Left lung (tissue), 10 donors: Measurements from ENCODE around the gene ERICH2. TPM values are rescaled to one million over a fixed set of nuclear protein-coding genes. Genes with fewer than 3 reads are reported as not detected.

Source experiments
- ATAC-seq: fragments of 200-7000 bp; cut with Tn5 transposase; one replicate; pipeline ENCODE4 v1.9.1; 2020; ENCODE audit warnings: moderate library complexity
- DNase-seq, 4 donors: peaks; one replicate each; pipeline ENCODE4 v3.0.0-alpha.2; 2013 to 2020
- H3K27ac ChIP-seq, 2 donors: fragments of 200-600 bp; sonication (generic) in 1 of 2; one replicate each; pipeline versions ENCODE4 v1.5.0 to v1.8.0; 2020 to 2021
- H3K27me3 ChIP-seq, 2 donors: fragments of 200-600 bp; sonication (generic) in 1 of 2; one replicate each; pipeline versions ENCODE4 v1.5.0 to v1.8.0; 2020 to 2021
- H3K36me3 ChIP-seq, 2 donors: fragments of 200-600 bp; sonication (generic) in 1 of 2; one replicate each; pipeline versions ENCODE4 v1.5.0 to v1.8.0; 2020 to 2021
- H3K4me1 ChIP-seq, 2 donors: fragments of 200-600 bp; one replicate each; pipeline ENCODE4 v1.8.0; 2021
- H3K4me3 ChIP-seq, 2 donors: fragments of 200-600 bp; sonication (generic) in 1 of 2; one replicate each; pipeline versions ENCODE4 v1.5.0 to v1.8.0; 2020 to 2021; ENCODE audit warnings: mild to moderate bottlenecking in 1 of 2
- H3K9me3 ChIP-seq, 2 donors: fragments of 200-600 bp; sonication (generic) in 1 of 2; one replicate each; pipeline versions ENCODE4 v1.5.0 to v1.8.0; 2020 to 2021
- intact Hi-C, 2 donors: fragments of 100-400 bp; cut with DNase I; formaldehyde crosslinking; loops; one replicate each; pipeline versions ENCODE4 v1.11.2 to v1.14.2; 2022
- polyA plus RNA-seq, 6 donors: library from polyadenylated mRNA; unstranded; fragments of 120-200 nt; gene quantifications; one replicate each; pipeline ENCODE4 v1.2.1, GENCODE V29; 2013; ENCODE audit not compliant: insufficient read length in 6 of 6
- total RNA-seq, 2 donors: library from RNA; stranded (reverse); fragmentation: NEBNext Ultra II Directional; extraction: Animal tissue kit (Norgen Biotek cat#: 25700); gene quantifications; one replicate each; pipeline ENCODE4 v1.2.1, GENCODE V29; 2021
- TF ChIP-seq, protein P1 (sequence below), 2 donors: fragments of 200-600 bp; sonication (generic) in 1 of 2; IDR thresholded peaks; one replicate each; pipeline versions ENCODE4 v1.5.0 to v1.8.0; 2021; ENCODE audit warnings: antibody characterized with exemption in 2 of 2
- donor health status: DM: no; HTN: yes; CAD: no.
- donor health status: DM: no; HTN: no; CAD: no.

ERICH2 gene
- total and polyA plus RNA-seq, 8 donors: 3.3 to 14.4 (median 11.5) TPM

DNA sequence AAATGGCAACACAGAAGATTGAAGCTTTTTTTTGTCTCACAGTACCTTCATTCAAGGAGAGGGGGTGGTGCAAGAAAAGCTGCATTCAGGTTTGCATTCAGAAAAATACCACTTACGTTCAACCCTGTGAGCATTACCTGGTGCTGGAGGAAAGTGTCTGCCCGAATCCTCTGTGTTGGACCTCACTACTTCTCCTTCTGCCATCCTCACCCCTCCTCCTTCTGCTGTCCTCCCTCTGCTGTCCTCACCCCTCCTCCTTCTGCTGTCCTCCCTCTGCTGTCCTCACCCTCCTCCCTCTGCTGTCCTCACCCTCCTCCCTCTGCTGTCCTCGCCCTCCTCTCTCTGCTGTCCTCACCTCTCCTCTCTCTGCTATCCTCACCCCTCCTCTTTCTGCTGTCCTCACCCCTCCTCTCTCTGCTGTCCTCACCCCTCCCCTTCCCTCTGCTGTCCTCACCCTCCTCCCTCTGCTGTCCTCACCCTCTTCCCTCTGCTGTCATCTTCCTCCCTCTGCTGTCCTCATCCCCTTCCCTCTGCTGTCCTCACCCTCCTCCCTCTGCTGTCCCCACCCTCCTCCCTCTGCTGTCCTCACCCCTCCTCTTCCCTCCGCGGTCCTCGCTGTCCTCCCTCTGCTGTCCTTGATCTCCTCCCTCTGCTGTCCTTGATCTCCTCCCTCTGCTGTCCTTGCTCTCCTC lies 57.8 kb downstream of the ERICH2 start:
- DNase-seq (no peak), ATAC-seq (no peak)
- Histone ChIP-seq H3K36me3 (no peaks in the 10 kb centered on the region), H3K9me3 (no peaks in the 10 kb centered on the region), H3K4me1 (peaks cover 9 to 11% of the 10 kb centered on the region in 2 donors), H3K27ac (no peak overlapping the region), H3K27me3 (peaks cover 12 to 60% of the 10 kb centered on the region in 2 donors), H3K4me3 (no peak overlapping the region)
- TF ChIP-seq, protein P1, sequence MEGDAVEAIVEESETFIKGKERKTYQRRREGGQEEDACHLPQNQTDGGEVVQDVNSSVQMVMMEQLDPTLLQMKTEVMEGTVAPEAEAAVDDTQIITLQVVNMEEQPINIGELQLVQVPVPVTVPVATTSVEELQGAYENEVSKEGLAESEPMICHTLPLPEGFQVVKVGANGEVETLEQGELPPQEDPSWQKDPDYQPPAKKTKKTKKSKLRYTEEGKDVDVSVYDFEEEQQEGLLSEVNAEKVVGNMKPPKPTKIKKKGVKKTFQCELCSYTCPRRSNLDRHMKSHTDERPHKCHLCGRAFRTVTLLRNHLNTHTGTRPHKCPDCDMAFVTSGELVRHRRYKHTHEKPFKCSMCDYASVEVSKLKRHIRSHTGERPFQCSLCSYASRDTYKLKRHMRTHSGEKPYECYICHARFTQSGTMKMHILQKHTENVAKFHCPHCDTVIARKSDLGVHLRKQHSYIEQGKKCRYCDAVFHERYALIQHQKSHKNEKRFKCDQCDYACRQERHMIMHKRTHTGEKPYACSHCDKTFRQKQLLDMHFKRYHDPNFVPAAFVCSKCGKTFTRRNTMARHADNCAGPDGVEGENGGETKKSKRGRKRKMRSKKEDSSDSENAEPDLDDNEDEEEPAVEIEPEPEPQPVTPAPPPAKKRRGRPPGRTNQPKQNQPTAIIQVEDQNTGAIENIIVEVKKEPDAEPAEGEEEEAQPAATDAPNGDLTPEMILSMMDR (IDR thresholded peaks at IDR 0.05): no peak
- intact Hi-C loops: no loop called here

DNA sequence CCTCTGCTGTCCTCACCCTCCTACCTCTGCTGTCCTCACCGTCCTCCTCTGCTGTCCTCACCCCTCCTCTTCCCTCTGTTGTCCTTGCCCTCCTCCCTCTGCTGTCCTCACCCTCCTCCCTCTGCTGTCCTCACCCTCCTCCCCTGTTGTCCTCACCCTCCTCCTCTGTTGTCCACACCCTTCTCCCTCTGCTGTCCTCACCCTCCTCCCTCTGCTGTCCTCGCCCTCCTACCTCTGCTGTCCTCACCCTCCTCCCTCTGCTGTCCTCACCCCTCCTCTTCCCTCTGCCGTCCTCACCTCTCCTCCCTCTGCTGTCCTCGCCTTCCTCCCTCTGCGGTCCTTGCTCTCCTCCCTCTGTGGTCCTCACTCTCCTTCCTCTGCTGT lies 58.3 kb downstream of the ERICH2 start:
- TF ChIP-seq, protein P1 (IDR thresholded peaks at IDR 0.05): no peak
- H3K9me3 ChIP-seq: no peaks in the 10 kb centered on the region
- peaks cover 4 to 6% of the 10 kb centered on the region in 2 donors for H3K4me1 ChIP-seq
- no peak overlapping the region for H3K27ac ChIP-seq
- ATAC-seq (no peak), DNase-seq (no peak)
- H3K4me3 ChIP-seq: no peak overlapping the region
- intact Hi-C loops: no loop called here
- H3K36me3 ChIP-seq: no peaks in the 10 kb centered on the region
- peaks cover 6 to 54% of the 10 kb centered on the region in 2 donors for H3K27me3 ChIP-seq

DNA sequence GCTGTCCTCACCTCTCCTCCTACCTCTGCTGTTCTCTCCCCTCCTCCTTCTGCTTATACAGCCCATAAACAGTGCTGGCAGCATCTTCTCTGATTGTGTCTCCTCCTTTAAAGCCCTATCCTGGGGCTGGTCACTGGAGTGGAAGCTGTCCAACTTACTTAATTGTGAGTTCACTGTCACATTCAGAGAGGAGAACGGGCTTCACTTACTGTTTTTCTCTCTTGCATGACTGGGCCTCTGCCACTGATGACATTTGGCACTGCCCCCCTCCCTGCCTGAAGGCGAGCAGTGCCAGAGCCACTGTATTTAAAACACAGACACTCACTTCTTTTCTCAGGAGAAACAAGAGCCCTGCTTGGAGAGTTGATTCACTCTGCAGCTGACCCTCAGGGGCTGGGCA lies 58.9 kb downstream of the ERICH2 start:
- Histone ChIP-seq H3K27ac (no peak overlapping the region), H3K27me3 (peaks cover 1 to 52% of the 10 kb centered on the region in 2 donors), H3K4me1 (peaks cover 0 to under 1% of the 10 kb centered on the region in 2 donors), H3K9me3 (no peaks in the 10 kb centered on the region), H3K4me3 (no peak overlapping the region), H3K36me3 (no peaks in the 10 kb centered on the region)
- ATAC-seq: no peak
- no peak for DNase-seq
- intact Hi-C loops: no loop called here
- TF ChIP-seq, protein P1 (IDR thresholded peaks at IDR 0.05): no peak

DNA sequence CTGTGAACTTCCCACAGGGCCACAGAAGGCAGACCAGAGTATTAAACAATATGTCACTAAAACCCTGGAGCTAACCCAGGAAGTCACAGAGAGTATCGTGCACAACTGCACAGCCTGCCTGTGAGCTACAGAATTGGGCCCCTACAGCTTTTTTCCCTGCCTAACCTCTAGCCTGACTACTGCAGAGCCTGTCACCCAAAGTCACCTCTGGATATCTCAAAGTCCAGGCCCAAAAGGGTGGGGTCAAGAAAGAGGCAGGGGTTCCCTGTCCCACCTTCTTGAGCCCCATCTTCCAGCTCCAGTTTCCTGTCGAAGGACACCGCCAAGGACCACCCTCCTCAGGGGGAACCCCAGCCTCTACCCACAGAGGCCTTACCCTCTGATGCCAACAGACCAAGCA lies 60.0 kb downstream of the ERICH2 start:
- H3K9me3 ChIP-seq: no peaks in the 10 kb centered on the region
- H3K36me3 ChIP-seq: no peaks in the 10 kb centered on the region
- DNase-seq (no peak), ATAC-seq (no peak)
- no peaks in the 10 kb centered on the region for H3K4me1 ChIP-seq
- H3K27me3 ChIP-seq: peaks cover 0 to 41% of the 10 kb centered on the region in 2 donors
- H3K27ac ChIP-seq: no peak overlapping the region
- TF ChIP-seq, protein P1 (IDR thresholded peaks at IDR 0.05): no peak
- no peak overlapping the region for H3K4me3 ChIP-seq
- intact Hi-C loops: no loop called here

DNA sequence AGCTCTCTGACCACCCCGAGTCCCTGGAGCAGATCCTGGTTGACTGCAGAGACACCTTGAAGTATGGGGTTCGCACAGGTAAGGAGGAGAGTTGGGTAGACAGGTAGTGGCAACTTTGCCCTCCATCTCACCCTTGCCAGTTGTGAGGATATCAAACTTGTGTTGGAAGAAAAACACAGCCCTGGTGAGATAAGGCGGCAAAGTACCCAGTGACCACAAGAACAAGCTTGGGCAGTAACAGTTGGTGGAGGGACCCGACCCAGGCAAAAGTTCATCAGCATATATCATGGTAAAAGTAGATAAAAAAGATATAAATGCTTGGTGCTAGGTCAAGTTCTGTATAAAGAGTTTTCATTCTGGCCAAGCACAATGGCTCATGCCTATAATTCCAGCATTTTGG lies 60.9 kb downstream of the ERICH2 start:
- DNase-seq (no peak), ATAC-seq (no peak)
- TF ChIP-seq, protein P1 (IDR thresholded peaks at IDR 0.05): no peak
- H3K4me1 ChIP-seq: no peaks in the 10 kb centered on the region
- peaks cover 0 to 32% of the 10 kb centered on the region in 2 donors for H3K27me3 ChIP-seq
- no peak overlapping the region for H3K27ac ChIP-seq
- H3K4me3 ChIP-seq: no peak overlapping the region
- H3K36me3 ChIP-seq: no peaks in the 10 kb centered on the region
- no peaks in the 10 kb centered on the region for H3K9me3 ChIP-seq
- intact Hi-C loops: no loop called here
